ENCODE results near the gene OXCT2.

OXCT2 gene

DNA sequence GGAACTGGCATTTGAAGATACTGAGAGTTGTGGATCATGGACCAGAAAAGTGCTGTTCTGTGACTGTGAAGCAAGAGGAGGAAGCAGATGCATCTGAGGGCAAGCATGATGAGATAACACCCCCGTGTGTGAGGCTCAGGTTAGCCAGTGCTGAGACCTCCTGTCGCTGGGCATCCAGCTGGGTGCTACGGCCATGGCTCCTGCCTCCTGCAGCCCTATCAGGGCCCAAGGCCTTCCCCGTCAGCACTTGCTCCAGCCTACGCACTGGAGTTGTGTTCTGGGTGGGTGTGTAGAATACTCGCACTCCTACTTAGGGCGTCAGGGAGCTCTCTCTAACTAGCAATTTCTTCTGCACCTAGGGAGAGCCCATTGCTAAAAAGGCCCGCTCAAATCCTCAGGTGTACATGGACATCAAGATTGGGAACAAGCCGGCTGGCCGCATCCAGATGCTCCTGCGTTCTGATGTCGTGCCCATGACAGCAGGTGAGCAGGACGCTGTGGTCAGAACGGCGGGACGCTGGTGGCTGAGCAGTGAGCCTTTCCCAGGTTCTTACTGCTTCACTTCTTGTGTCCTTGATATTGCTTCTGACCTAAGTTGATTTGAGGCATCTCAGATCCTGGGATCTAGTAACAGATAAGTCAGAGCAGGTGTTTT, 26.0 kb downstream of the OXCT2 start:
- H3K79me2 ChIP-seq (ENCODE audit: control insufficient read depth, insufficient read depth, low read length), result no peaks in the 10 kb centered on the region
- H3K27me3 ChIP-seq (ENCODE audit: insufficient read depth, low read length, poor library complexity), result no peaks in the 10 kb centered on the region
- H3K56ac ChIP-seq (ENCODE audit: low read length), result no peak overlapping the region
- H3K27ac ChIP-seq (ENCODE audit: low read depth, low read length), result no peak overlapping the region
- H3K36me3 ChIP-seq (ENCODE audit: control insufficient read depth, insufficient read depth, low read length), result peaks cover 10% of the 10 kb centered on the region
- no peak overlapping the region for H3K4ac ChIP-seq (ENCODE audit: low read depth, low read length)
- H3K4me2 ChIP-seq (ENCODE audit: low read length), result no peak overlapping the region
- H3K23ac ChIP-seq (ENCODE audit: low read length), result no peak overlapping the region
- H3K18ac ChIP-seq (ENCODE audit: low read length), result no peak overlapping the region
- no peak for DNase-seq
- H3K4me1 ChIP-seq (ENCODE audit: control insufficient read depth, low read depth, low read length), result no peaks in the 10 kb centered on the region
- H2AK5ac ChIP-seq (ENCODE audit: low read length), result no peak overlapping the region
- H2BK120ac ChIP-seq (ENCODE audit: low read depth, low read length), result no peak overlapping the region
- H3K9ac ChIP-seq (ENCODE audit: low read length), result no peak overlapping the region
- H2BK15ac ChIP-seq (replicated peaks; ENCODE audit: low read depth), result no peak overlapping the region
- no peak overlapping the region for H3K4me3 ChIP-seq (ENCODE audit: low read length)
- H3K79me1 ChIP-seq (ENCODE audit: low read length), result peaks cover 2% of the 10 kb centered on the region
- WGBS (ENCODE audit: extremely low coverage, insufficient coverage, low lambda C conversion rate), result no CpG with 5 or more reads among the region's 16 CpGs
- H4K8ac ChIP-seq (ENCODE audit: low read depth, low read length), result no peak overlapping the region
- no peak overlapping the region for H2BK5ac ChIP-seq (ENCODE audit: low read length)
- no peak overlapping the region for H4K5ac ChIP-seq (ENCODE audit: low read length)

DNA sequence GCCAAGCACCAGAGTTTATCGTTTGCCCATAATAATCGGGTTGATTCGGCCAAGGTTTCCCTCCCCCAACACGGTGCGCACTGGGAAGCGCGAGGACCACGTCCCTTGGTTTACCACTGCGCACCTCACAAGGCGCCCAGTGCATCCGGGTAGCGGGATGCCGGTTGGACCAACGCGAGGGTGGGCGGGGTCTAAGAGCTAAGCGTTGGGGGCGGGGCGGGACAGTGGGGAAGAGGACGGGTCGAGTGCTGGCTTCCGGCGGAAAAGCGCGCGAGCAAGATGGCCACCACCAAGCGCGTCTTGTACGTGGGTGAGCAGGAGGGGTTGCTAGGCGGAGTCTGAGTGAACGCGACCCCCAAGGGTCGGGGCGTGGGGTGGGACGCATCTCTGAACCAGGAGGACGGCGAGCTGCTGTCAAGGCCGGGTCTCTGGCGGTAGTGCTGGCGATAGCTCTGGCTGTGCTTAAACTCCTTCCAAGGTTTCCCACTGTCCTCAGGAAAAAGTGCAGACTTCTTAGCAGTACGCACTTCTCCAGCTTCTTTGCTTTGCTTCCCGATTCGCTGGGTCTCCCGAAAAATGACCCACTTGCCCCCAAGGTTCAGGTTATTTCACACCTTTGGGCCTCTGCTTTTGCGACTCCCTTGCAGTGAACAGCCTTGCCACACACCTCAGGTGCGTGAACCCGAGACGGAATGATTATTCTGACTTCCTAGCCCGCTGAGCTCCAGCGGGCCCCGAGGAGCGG, 32.4 kb downstream of the OXCT2 start, which contains the start of gene PPIE:
PPIE (plus strand) TSS at position 261 of the 745 bp plus-strand sequence; CDS start at position 280, 19 bp downstream.
- Histone ChIP-seq H3K4ac (ENCODE audit: low read depth, low read length) (no peak within 1 kb of the TSS), H3K79me1 (ENCODE audit: low read length) (peaks cover 10% of the 10 kb centered on the region), H3K4me2 (ENCODE audit: low read length) (peak within 1 kb of the TSS; percentile 93), H3K56ac (ENCODE audit: low read length) (peak within 1 kb of the TSS; percentile 99), H3K23ac (ENCODE audit: low read length) (peak within 1 kb of the TSS; percentile 80), H3K18ac (ENCODE audit: low read length) (no peak within 1 kb of the TSS), H2AK5ac (ENCODE audit: low read length) (no peak within 1 kb of the TSS), H4K5ac (ENCODE audit: low read length) (peak within 1 kb of the TSS; percentile 81), H3K36me3 (ENCODE audit: control insufficient read depth, insufficient read depth, low read length) (peaks cover 4% of the 10 kb centered on the region), H2BK15ac (replicated peaks; ENCODE audit: low read depth) (no peak within 1 kb of the TSS), H3K9ac (ENCODE audit: low read length) (peak within 1 kb of the TSS; percentile 90), H3K27ac (ENCODE audit: low read depth, low read length) (no peak within 1 kb of the TSS), H3K4me1 (ENCODE audit: control insufficient read depth, low read depth, low read length) (peaks cover 5% of the 10 kb centered on the region), H3K79me2 (ENCODE audit: control insufficient read depth, insufficient read depth, low read length) (no peaks in the 10 kb centered on the region), H2BK120ac (ENCODE audit: low read depth, low read length) (no peak within 1 kb of the TSS), H3K4me3 (ENCODE audit: low read length) (peak within 1 kb of the TSS; percentile 99), H2BK5ac (ENCODE audit: low read length) (no peak within 1 kb of the TSS), H3K27me3 (ENCODE audit: insufficient read depth, low read length, poor library complexity) (peaks cover 7% of the 10 kb centered on the region), H4K8ac (ENCODE audit: low read depth, low read length) (no peak within 1 kb of the TSS)
- WGBS (ENCODE audit: extremely low coverage, insufficient coverage, low lambda C conversion rate), result no CpG with 5 or more reads among the region's 52 CpGs
- peak; percentile 93 for DNase-seq

DNA sequence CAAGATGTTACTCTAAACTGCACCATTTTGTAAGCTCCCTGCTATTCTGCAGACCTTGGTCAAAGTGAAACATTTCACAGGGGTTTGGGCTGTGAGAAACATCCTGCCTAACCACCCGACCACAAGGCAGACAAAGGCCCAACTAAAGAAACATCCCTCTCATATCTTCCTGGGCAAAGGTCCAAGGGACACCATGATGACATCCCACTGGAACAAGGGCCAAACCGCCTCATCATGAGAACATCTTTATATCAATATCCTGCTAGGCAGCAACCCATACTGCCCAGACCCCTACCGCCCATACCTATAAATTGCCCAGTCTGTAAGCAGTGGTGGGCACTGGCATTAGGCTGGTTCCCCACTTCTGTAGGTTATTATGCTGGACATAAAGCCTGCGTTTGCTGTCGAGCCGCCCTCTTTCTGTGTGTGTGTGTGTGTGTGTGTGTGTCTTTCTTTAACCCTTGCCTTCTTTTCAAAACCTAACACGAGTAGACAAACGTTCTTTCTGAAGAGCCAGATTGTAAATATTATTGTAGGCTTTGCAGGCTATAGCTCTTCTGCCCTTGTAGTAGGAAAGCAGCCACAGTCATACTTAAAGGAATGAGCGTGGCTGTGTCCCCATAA, 33.5 kb downstream of the OXCT2 start:
- Histone ChIP-seq H3K79me1 (ENCODE audit: low read length) (peaks cover 10% of the 10 kb centered on the region), H3K23ac (ENCODE audit: low read length) (no peak overlapping the region), H3K27ac (ENCODE audit: low read depth, low read length) (no peak overlapping the region), H3K4me1 (ENCODE audit: control insufficient read depth, low read depth, low read length) (peaks cover 5% of the 10 kb centered on the region), H3K4me2 (ENCODE audit: low read length) (no peak overlapping the region), H3K27me3 (ENCODE audit: insufficient read depth, low read length, poor library complexity) (peaks cover 12% of the 10 kb centered on the region), H2BK5ac (ENCODE audit: low read length) (no peak overlapping the region), H3K4me3 (ENCODE audit: low read length) (no peak overlapping the region), H2BK120ac (ENCODE audit: low read depth, low read length) (no peak overlapping the region), H3K36me3 (ENCODE audit: control insufficient read depth, insufficient read depth, low read length) (no peaks in the 10 kb centered on the region), H3K56ac (ENCODE audit: low read length) (no peak overlapping the region), H2BK15ac (replicated peaks; ENCODE audit: low read depth) (no peak overlapping the region), H3K4ac (ENCODE audit: low read depth, low read length) (no peak overlapping the region), H4K8ac (ENCODE audit: low read depth, low read length) (no peak overlapping the region), H2AK5ac (ENCODE audit: low read length) (no peak overlapping the region), H4K5ac (ENCODE audit: low read length) (no peak overlapping the region), H3K9ac (ENCODE audit: low read length) (no peak overlapping the region), H3K18ac (ENCODE audit: low read length) (no peak overlapping the region), H3K79me2 (ENCODE audit: control insufficient read depth, insufficient read depth, low read length) (no peaks in the 10 kb centered on the region)
- no CpG with 5 or more reads among the region's 9 CpGs for WGBS (ENCODE audit: extremely low coverage, insufficient coverage, low lambda C conversion rate)
- no peak for DNase-seq

DNA sequence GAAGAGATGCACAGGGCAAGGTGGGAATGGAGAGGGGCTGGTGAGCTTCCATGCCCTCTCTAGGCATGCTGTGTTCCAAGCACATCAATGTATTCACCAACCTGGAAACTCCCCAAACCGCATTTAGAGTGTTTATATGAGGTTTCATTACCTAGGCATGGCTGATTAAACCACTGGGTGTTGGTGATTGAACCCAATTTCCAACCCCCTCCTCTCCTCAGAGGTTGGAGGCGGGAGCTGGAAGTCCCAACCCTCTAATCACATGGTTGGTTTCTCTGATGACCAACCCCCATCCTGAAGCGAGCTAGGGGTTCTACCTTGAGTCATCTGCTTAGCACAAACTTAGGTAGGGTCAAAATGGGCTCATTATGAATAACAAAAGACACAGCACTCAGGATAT, 35.4 kb downstream of the OXCT2 start:
- no peak overlapping the region for H3K4me3 ChIP-seq (ENCODE audit: low read length)
- peaks cover 13% of the 10 kb centered on the region for H3K27me3 ChIP-seq (ENCODE audit: insufficient read depth, low read length, poor library complexity)
- no peak overlapping the region for H2BK5ac ChIP-seq (ENCODE audit: low read length)
- no peak overlapping the region for H2AK5ac ChIP-seq (ENCODE audit: low read length)
- WGBS (ENCODE audit: extremely low coverage, insufficient coverage, low lambda C conversion rate), result no CpG with 5 or more reads among the region's 3 CpGs
- no peak for DNase-seq
- no peaks in the 10 kb centered on the region for H3K79me2 ChIP-seq (ENCODE audit: control insufficient read depth, insufficient read depth, low read length)
- H3K9ac ChIP-seq (ENCODE audit: low read length), result no peak overlapping the region
- no peak overlapping the region for H3K27ac ChIP-seq (ENCODE audit: low read depth, low read length)
- H3K56ac ChIP-seq (ENCODE audit: low read length), result no peak overlapping the region
- no peak overlapping the region for H3K23ac ChIP-seq (ENCODE audit: low read length)
- H2BK15ac ChIP-seq (replicated peaks; ENCODE audit: low read depth), result no peak overlapping the region
- H3K4me1 ChIP-seq (ENCODE audit: control insufficient read depth, low read depth, low read length), result peaks cover 5% of the 10 kb centered on the region
- peaks cover 8% of the 10 kb centered on the region for H3K79me1 ChIP-seq (ENCODE audit: low read length)
- H3K36me3 ChIP-seq (ENCODE audit: control insufficient read depth, insufficient read depth, low read length), result no peaks in the 10 kb centered on the region
- H3K4ac ChIP-seq (ENCODE audit: low read depth, low read length), result no peak overlapping the region
- no peak overlapping the region for H3K4me2 ChIP-seq (ENCODE audit: low read length)
- no peak overlapping the region for H4K5ac ChIP-seq (ENCODE audit: low read length)
- no peak overlapping the region for H2BK120ac ChIP-seq (ENCODE audit: low read depth, low read length)
- H3K18ac ChIP-seq (ENCODE audit: low read length), result no peak overlapping the region
- H4K8ac ChIP-seq (ENCODE audit: low read depth, low read length), result no peak overlapping the region

DNA sequence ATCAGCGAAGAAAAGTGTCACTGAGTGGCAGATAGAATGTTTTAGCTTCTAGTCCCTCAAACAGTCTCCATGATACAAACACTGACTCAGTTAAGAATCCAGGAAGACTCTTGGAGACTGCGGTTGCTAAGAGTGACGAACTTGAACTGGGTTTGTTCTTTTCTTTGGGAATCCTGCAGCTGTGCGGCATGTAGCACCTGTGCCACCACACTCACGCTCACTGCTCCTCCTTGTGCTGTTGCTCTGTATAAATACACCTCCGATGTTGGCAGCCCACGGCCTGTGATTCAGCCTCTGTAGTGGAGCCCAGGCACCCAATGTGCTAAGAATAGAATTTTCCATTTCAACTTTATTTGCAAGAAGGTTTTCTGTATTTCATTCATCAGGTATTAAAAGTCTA, 38.0 kb downstream of the OXCT2 start:
- Histone ChIP-seq H4K5ac (ENCODE audit: low read length) (no peak overlapping the region), H3K9ac (ENCODE audit: low read length) (no peak overlapping the region), H4K8ac (ENCODE audit: low read depth, low read length) (no peak overlapping the region), H3K79me1 (ENCODE audit: low read length) (no peaks in the 10 kb centered on the region), H3K18ac (ENCODE audit: low read length) (no peak overlapping the region), H3K4me1 (ENCODE audit: control insufficient read depth, low read depth, low read length) (no peaks in the 10 kb centered on the region), H2BK15ac (replicated peaks; ENCODE audit: low read depth) (no peak overlapping the region), H3K23ac (ENCODE audit: low read length) (no peak overlapping the region), H3K27me3 (ENCODE audit: insufficient read depth, low read length, poor library complexity) (peaks cover 17% of the 10 kb centered on the region), H2AK5ac (ENCODE audit: low read length) (no peak overlapping the region), H3K4ac (ENCODE audit: low read depth, low read length) (no peak overlapping the region), H3K27ac (ENCODE audit: low read depth, low read length) (no peak overlapping the region), H3K36me3 (ENCODE audit: control insufficient read depth, insufficient read depth, low read length) (no peaks in the 10 kb centered on the region), H3K4me2 (ENCODE audit: low read length) (no peak overlapping the region), H2BK120ac (ENCODE audit: low read depth, low read length) (no peak overlapping the region), H3K4me3 (ENCODE audit: low read length) (no peak overlapping the region), H3K56ac (ENCODE audit: low read length) (no peak overlapping the region), H3K79me2 (ENCODE audit: control insufficient read depth, insufficient read depth, low read length) (no peaks in the 10 kb centered on the region), H2BK5ac (ENCODE audit: low read length) (no peak overlapping the region)
- DNase-seq, result no peak
- WGBS (ENCODE audit: extremely low coverage, insufficient coverage, low lambda C conversion rate), result no CpG with 5 or more reads among the region's 7 CpGs
